Measurements from ENCODE around the gene RYR2. TPM values are rescaled to one million over a fixed set of nuclear protein-coding genes. Genes with fewer than 3 reads are reported as not detected.

RYR2 gene
- total RNA-seq, 1 experiment from 2014 or later: 0.03 TPM

GRCh38 chr1:237687804-237688203 is 645.8 kb downstream of the RYR2 start:
- Histone ChIP-seq H3K9me3 (ENCODE audit: control insufficient read depth, insufficient read depth, low read depth, low read length) (no peaks in the 10 kb centered on the region), H3K4me1 (ENCODE audit: control insufficient read depth, insufficient read depth, low read length) (no peaks in the 10 kb centered on the region), H3K27ac (ENCODE audit: low read length) (no peak overlapping the region), H3K27me3 (ENCODE audit: control insufficient read depth, insufficient read depth, low read length) (no peaks in the 10 kb centered on the region), H3K36me3 (ENCODE audit: control insufficient read depth, insufficient read depth, low read length) (no peaks in the 10 kb centered on the region; the same call in 1 of the 2 replicates), H3K4me3 (ENCODE audit: low read depth in 2 of 2, low read length in 2 of 2) (no peak overlapping the region)
- no TSS peak for BruUV-seq (replicated peaks)
- in situ Hi-C loops (cut with HindIII; ENCODE audit: low pct_unique_long_range_greater_than_20kb, low sequenced_read_pairs): no loop called here
- ChIA-PET CTCF (no interaction called here), POLR2A (no interaction called here)
- ATAC-seq: no peak
- DNase-seq (ENCODE audit: low read depth, low spot score): no peak
- TF ChIP-seq SIN3A (IDR thresholded peaks at IDR 0.05; ENCODE audit: borderline replicate concordance, insufficient read depth, low read depth, low read length) (no peak), POLR2AphosphoS5 (IDR thresholded peaks at IDR 0.05; ENCODE audit: low read depth, low read length) (no peak), TCF7L2 (IDR thresholded peaks at IDR 0.05; ENCODE audit: low read depth, low read length) (no peak)
- TF ChIP-seq, protein P1, sequence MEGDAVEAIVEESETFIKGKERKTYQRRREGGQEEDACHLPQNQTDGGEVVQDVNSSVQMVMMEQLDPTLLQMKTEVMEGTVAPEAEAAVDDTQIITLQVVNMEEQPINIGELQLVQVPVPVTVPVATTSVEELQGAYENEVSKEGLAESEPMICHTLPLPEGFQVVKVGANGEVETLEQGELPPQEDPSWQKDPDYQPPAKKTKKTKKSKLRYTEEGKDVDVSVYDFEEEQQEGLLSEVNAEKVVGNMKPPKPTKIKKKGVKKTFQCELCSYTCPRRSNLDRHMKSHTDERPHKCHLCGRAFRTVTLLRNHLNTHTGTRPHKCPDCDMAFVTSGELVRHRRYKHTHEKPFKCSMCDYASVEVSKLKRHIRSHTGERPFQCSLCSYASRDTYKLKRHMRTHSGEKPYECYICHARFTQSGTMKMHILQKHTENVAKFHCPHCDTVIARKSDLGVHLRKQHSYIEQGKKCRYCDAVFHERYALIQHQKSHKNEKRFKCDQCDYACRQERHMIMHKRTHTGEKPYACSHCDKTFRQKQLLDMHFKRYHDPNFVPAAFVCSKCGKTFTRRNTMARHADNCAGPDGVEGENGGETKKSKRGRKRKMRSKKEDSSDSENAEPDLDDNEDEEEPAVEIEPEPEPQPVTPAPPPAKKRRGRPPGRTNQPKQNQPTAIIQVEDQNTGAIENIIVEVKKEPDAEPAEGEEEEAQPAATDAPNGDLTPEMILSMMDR (IDR thresholded peaks at IDR 0.05): no peak
- TF ChIP-seq, protein P2, sequence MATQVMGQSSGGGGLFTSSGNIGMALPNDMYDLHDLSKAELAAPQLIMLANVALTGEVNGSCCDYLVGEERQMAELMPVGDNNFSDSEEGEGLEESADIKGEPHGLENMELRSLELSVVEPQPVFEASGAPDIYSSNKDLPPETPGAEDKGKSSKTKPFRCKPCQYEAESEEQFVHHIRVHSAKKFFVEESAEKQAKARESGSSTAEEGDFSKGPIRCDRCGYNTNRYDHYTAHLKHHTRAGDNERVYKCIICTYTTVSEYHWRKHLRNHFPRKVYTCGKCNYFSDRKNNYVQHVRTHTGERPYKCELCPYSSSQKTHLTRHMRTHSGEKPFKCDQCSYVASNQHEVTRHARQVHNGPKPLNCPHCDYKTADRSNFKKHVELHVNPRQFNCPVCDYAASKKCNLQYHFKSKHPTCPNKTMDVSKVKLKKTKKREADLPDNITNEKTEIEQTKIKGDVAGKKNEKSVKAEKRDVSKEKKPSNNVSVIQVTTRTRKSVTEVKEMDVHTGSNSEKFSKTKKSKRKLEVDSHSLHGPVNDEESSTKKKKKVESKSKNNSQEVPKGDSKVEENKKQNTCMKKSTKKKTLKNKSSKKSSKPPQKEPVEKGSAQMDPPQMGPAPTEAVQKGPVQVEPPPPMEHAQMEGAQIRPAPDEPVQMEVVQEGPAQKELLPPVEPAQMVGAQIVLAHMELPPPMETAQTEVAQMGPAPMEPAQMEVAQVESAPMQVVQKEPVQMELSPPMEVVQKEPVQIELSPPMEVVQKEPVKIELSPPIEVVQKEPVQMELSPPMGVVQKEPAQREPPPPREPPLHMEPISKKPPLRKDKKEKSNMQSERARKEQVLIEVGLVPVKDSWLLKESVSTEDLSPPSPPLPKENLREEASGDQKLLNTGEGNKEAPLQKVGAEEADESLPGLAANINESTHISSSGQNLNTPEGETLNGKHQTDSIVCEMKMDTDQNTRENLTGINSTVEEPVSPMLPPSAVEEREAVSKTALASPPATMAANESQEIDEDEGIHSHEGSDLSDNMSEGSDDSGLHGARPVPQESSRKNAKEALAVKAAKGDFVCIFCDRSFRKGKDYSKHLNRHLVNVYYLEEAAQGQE (IDR thresholded peaks at IDR 0.05; ENCODE audit: insufficient read depth in 1 of 2, low read depth in 2 of 2, low read length in 1 of 2): no peak
- intact Hi-C loops (cut with micrococcal nuclease; ENCODE audit: unreplicated experiment): no loop called here

DNA sequence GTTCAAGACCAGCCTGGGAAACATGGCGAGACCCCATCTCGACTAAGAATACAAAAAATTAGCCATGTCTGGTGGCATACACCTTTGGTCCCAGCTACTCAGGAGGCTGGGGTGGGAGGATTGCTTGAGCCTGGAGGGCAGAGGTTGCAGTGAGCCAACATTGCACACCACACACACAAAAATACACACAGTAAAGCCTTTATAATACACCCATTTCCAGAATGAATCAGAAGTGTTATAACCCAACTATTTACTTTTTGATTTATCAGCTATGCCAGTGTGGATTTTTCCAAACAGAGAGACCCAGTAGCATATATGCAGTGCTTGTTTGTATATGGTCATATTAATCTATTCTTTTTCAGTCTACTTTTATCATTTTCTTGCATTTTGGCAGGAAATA is 648.7 kb downstream of the RYR2 start:
- H3K4me1 ChIP-seq (ENCODE audit: control insufficient read depth, insufficient read depth, low read length): no peaks in the 10 kb centered on the region
- BruUV-seq (replicated peaks): no TSS peak
- DNase-seq (ENCODE audit: low read depth, low spot score) (no peak), ATAC-seq (no peak)
- POLR2A ChIA-PET: no interaction called here
- intact Hi-C loops (cut with micrococcal nuclease; ENCODE audit: unreplicated experiment) (no loop called here), in situ Hi-C loops (cut with HindIII; ENCODE audit: low pct_unique_long_range_greater_than_20kb, low sequenced_read_pairs) (no loop called here)
- TF ChIP-seq, protein P2 (IDR thresholded peaks at IDR 0.05; ENCODE audit: insufficient read depth in 1 of 2, low read depth in 2 of 2, low read length in 1 of 2): no peak
- TF ChIP-seq TCF7L2 (IDR thresholded peaks at IDR 0.05; ENCODE audit: low read depth, low read length): no peak
- TF ChIP-seq SIN3A (IDR thresholded peaks at IDR 0.05; ENCODE audit: borderline replicate concordance, insufficient read depth, low read depth, low read length): no peak
- no peak for TF ChIP-seq POLR2AphosphoS5 (IDR thresholded peaks at IDR 0.05; ENCODE audit: low read depth, low read length)
- TF ChIP-seq, protein P1 (IDR thresholded peaks at IDR 0.05): no peak
- no peak overlapping the region for H3K27ac ChIP-seq (ENCODE audit: low read length)
- H3K4me3 ChIP-seq (ENCODE audit: low read depth in 2 of 2, low read length in 2 of 2): no peak overlapping the region
- H3K36me3 ChIP-seq (ENCODE audit: control insufficient read depth, insufficient read depth, low read length): no peaks in the 10 kb centered on the region; the same call in 1 of the 2 replicates
- H3K27me3 ChIP-seq (ENCODE audit: control insufficient read depth, insufficient read depth, low read length): no peaks in the 10 kb centered on the region
- no peaks in the 10 kb centered on the region for H3K9me3 ChIP-seq (ENCODE audit: control insufficient read depth, insufficient read depth, low read depth, low read length)
- CTCF ChIA-PET: no interaction called here

All from Panc1 (cell line).